Activated B cell treated with CpG ODN at 0.5 μM for 24 hours (primary cell): ENCODE results near the gene UBE2V1. TPM values are rescaled to one million over a fixed set of nuclear protein-coding genes. Genes with fewer than 3 reads are reported as not detected.

Experiments
- ATAC-seq: fragments of 200-7000 bp; cut with Tn5 transposase; one replicate; pipeline ENCODE4 v1.10.0; 2021; ENCODE audit warnings: low read depth, mild to moderate bottlenecking, moderate library complexity
- CTCF ChIA-PET: fragments of 350-600 bp; sonication (Branson Sonifier 250); formaldehyde crosslinking; loops from one replicate; lab custom pipeline; 2021; ENCODE audit warnings: antibody characterized with exemption; lab: Charles Lee
- POLR2A ChIA-PET: fragments of 350-600 bp; sonication (Branson Sonifier 250); formaldehyde crosslinking; loops from one replicate; lab custom pipeline; 2021; ENCODE audit warnings: antibody characterized with exemption; lab: Charles Lee
- DNase-seq: peaks from one replicate; pipeline ENCODE4 v3.0.0; 2022
- H3K27ac Mint-ChIP-seq: one replicate; pipeline ENCODE4 v1.8.0; 2020; ENCODE audit warnings: mixed read lengths
- H3K27me3 Mint-ChIP-seq: one replicate; pipeline ENCODE4 v1.8.0; 2021; ENCODE audit warnings: mixed read lengths
- H3K36me3 Mint-ChIP-seq: one replicate; pipeline ENCODE4 v1.8.0; 2021; ENCODE audit warnings: low read depth, mixed read lengths
- H3K4me1 Mint-ChIP-seq: one replicate; pipeline ENCODE4 v1.8.0; 2021; ENCODE audit warnings: mixed read lengths
- H3K4me3 Mint-ChIP-seq: one replicate; pipeline ENCODE4 v1.8.0; 2020; ENCODE audit warnings: mild to moderate bottlenecking, mixed read lengths
- H3K9me3 Mint-ChIP-seq: one replicate; pipeline ENCODE4 v1.8.0; 2020; ENCODE audit warnings: mixed read lengths
- CTCF ChIP-seq: fragments of 200-600 bp; IDR thresholded peaks from one replicate; pipeline ENCODE4 v1.8.0; 2022; ENCODE audit warnings: antibody characterized with exemption, mild to moderate bottlenecking
- intact Hi-C: fragments of 100-400 bp; cut with micrococcal nuclease; formaldehyde crosslinking; loops from one replicate; pipeline ENCODE4 v1.15.1; 2024
- total RNA-seq: library from RNA; stranded (reverse); gene quantifications from 2 replicates; pipeline ENCODE4 v1.2.3, GENCODE V29; 2022

The UBE2V1 gene
- total RNA-seq, 1 donor from 2014 or later = 166 TPM

GRCh38 chr20:50125279-50125678 lies 12.3 kb upstream of the UBE2V1 start:
- Mint-ChIP-seq H3K4me3 (no peak overlapping the region), H3K27ac (no peak overlapping the region), H3K4me1 (no peaks in the 10 kb centered on the region), H3K27me3 (no peaks in the 10 kb centered on the region), H3K36me3 (peaks cover 68% of the 10 kb centered on the region), H3K9me3 (no peaks in the 10 kb centered on the region)
- ATAC-seq = no peak
- intact Hi-C loops = no loop called here
- ChIA-PET CTCF (interaction anchor here (1.3 to 7.6 kb wide), 2 partner anchors 10 to 43 kb away, joined by 3 to 134 read pairs; no protein-coding TSS in a partner anchor), POLR2A (no interaction called here)
- no peak for TF ChIP-seq CTCF
- no peak for DNase-seq

- POLR2A ChIA-PET = no interaction called here
Measured at GRCh38 chr20:50124496-50124895, 11.5 kb upstream of the UBE2V1 start.

GRCh38 chr20:50123418-50123817 lies 10.5 kb upstream of the UBE2V1 start:
- POLR2A ChIA-PET = interaction anchor here (0.7 to 1.7 kb wide), 2 partner anchors 48 to 684 kb away, joined by 3 to 4 read pairs; no protein-coding TSS in a partner anchor

More at GRCh38 chr20:50124496-50124895, 11.5 kb upstream of the UBE2V1 start:
- TF ChIP-seq CTCF = no peak
- no peak overlapping the region for H3K27ac Mint-ChIP-seq
- intact Hi-C loops = loop anchor here (5.0 kb wide), 1 partner anchor 338 kb away; no protein-coding TSS in a partner anchor
- CTCF ChIA-PET = interaction anchor here (1.3 to 7.6 kb wide), 2 partner anchors 9 to 44 kb away, joined by 3 to 134 read pairs; no protein-coding TSS in a partner anchor
- H3K4me1 Mint-ChIP-seq = no peaks in the 10 kb centered on the region
- no peaks in the 10 kb centered on the region for H3K27me3 Mint-ChIP-seq
- no peak for DNase-seq
- ATAC-seq = no peak
- H3K36me3 Mint-ChIP-seq = peaks cover 60% of the 10 kb centered on the region
- H3K9me3 Mint-ChIP-seq = no peaks in the 10 kb centered on the region
- H3K4me3 Mint-ChIP-seq = no peak overlapping the region

GRCh38 chr20:50122763-50123162 lies 9.8 kb upstream of the UBE2V1 start:
- no peak for DNase-seq
- CTCF ChIA-PET = interaction anchor here (5.2 to 7.6 kb wide), 2 partner anchors 46 to 56 kb away, joined by 51 to 134 read pairs; no protein-coding TSS in a partner anchor
- TF ChIP-seq CTCF = no peak
- no peak for ATAC-seq
- Mint-ChIP-seq H3K36me3 (peaks cover 44% of the 10 kb centered on the region), H3K9me3 (no peaks in the 10 kb centered on the region), H3K27me3 (no peaks in the 10 kb centered on the region), H3K4me3 (no peak overlapping the region), H3K4me1 (no peaks in the 10 kb centered on the region), H3K27ac (no peak overlapping the region)
- POLR2A ChIA-PET = interaction anchor here (0.7 to 1.7 kb wide), 2 partner anchors 49 to 684 kb away, joined by 3 to 4 read pairs; no protein-coding TSS in a partner anchor
- intact Hi-C loops = loop anchor here (5.0 kb wide), 1 partner anchor 340 kb away; no protein-coding TSS in a partner anchor

More at GRCh38 chr20:50123418-50123817, 10.5 kb upstream of the UBE2V1 start:
- intact Hi-C loops = loop anchor here (5.0 kb wide), 1 partner anchor 339 kb away; no protein-coding TSS in a partner anchor
- no peak overlapping the region for H3K4me3 Mint-ChIP-seq
- H3K4me1 Mint-ChIP-seq = no peaks in the 10 kb centered on the region
- H3K36me3 Mint-ChIP-seq = peaks cover 50% of the 10 kb centered on the region
- no peak for TF ChIP-seq CTCF
- no peaks in the 10 kb centered on the region for H3K27me3 Mint-ChIP-seq
- ATAC-seq (no peak), DNase-seq (no peak)
- no peaks in the 10 kb centered on the region for H3K9me3 Mint-ChIP-seq
- CTCF ChIA-PET = interaction anchor here (5.2 to 7.6 kb wide), 2 partner anchors 45 to 55 kb away, joined by 51 to 134 read pairs; no protein-coding TSS in a partner anchor
- H3K27ac Mint-ChIP-seq = no peak overlapping the region

GRCh38 chr20:50121858-50122271 lies 8.9 kb upstream of the UBE2V1 start:
- Mint-ChIP-seq H3K27me3 (no peaks in the 10 kb centered on the region), H3K9me3 (no peaks in the 10 kb centered on the region), H3K4me1 (no peaks in the 10 kb centered on the region), H3K36me3 (peaks cover 36% of the 10 kb centered on the region), H3K4me3 (no peak overlapping the region), H3K27ac (no peak overlapping the region)
- DNase-seq (no peak), ATAC-seq (no peak)
- CTCF ChIA-PET = interaction anchor here (1.3 to 7.6 kb wide), 5 partner anchors 32 to 143 kb away, joined by 4 to 134 read pairs (median 16); partner anchors contain the start of gene PEDS1
- intact Hi-C loops = loop anchor here (1.0 to 5.0 kb wide), 4 partner anchors 13 to 340 kb away; no protein-coding TSS in a partner anchor
- no peak for TF ChIP-seq CTCF
- POLR2A ChIA-PET = interaction anchor here (0.6 to 1.7 kb wide), 6 partner anchors 32 to 809 kb away, joined by 3 to 7 read pairs (median 3); partner anchors contain the start of gene PEDS1
